ENCODE results near the gene GPATCH1. TPM values are rescaled to one million over a fixed set of nuclear protein-coding genes. Genes with fewer than 3 reads are reported as not detected.
A peak's percentile ranks its signal among the peaks of the same experiment; 100 is the strongest.

GPATCH1 gene
- total RNA-seq, 1 experiment from 2014 or later: 7.8 TPM

DNA sequence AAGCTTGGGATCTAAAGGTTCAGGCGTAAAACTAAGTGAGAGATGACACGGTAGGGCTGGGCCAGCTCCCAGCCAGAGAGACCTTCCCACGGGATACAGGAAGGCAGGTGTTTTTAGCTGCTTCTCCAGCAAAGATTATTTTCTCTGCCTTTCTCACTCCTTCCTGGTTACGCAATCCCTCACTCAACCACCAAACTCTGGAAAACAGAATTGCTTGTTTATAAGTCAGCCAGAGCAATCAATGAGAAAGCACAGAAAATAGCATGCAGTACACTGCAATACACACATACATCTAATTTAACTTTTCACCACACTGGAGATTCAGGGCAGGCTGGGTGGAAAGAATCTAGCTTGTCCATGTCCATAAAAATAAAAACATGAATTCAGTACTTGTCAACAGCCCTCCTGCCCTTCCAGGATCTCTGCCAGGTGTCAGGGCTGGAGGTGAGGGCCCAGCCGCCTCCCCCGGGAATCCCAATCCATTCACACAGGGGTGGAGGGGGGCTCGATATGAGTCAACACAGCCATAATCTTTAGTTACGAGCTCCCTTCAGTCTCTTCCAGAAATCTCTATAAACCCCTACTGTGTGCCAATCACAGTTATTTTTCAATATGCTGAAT lies 28.5 kb upstream of the GPATCH1 start:
- CTCF ChIA-PET: no interaction called here
- H3K27ac ChIP-seq (ENCODE audit: low read depth, low read length): peak overlapping the region; percentile 57
- no peak for DNase-seq (ENCODE audit: low read depth, low spot score)
- H3K9me3 ChIP-seq (ENCODE audit: control insufficient read depth in 1 of 2, insufficient read depth in 1 of 2, low read depth in 1 of 2, low read length in 2 of 2): no peaks in the 10 kb centered on the region
- BruUV-seq (replicated peaks): no TSS peak
- no peaks in the 10 kb centered on the region; the same call in 1 of the 2 replicates for H4K20me1 ChIP-seq (ENCODE audit: insufficient read depth)
- H3K4me2 ChIP-seq (ENCODE audit: low read length): peak overlapping the region; percentile 55
- H3K36me3 ChIP-seq (ENCODE audit: control insufficient read depth in 1 of 2, insufficient read depth in 2 of 2, low read length in 2 of 2): peaks cover 3% of the 10 kb centered on the region in 2 experiments; a peak in 2 of 4 replicates
- no peak for ATAC-seq
- H3K27me3 ChIP-seq (ENCODE audit: insufficient read depth, low read length): no peaks in the 10 kb centered on the region
- no peak for TF ChIP-seq YY1 (IDR thresholded peaks at IDR 0.05; ENCODE audit: extremely low read depth, insufficient replicate concordance, low read depth, low read length)
- TF ChIP-seq CEBPB (IDR thresholded peaks at IDR 0.05; ENCODE audit: low read depth): peak; percentile 98
- H2AFZ ChIP-seq (ENCODE audit: low read depth, low read length, poor library complexity, severe bottlenecking): no peak overlapping the region
- RAD21 ChIA-PET (ENCODE audit: low non-redundant PET in 1 of 2, low total read pairs in 2 of 2, uncharacterized antibody in 2 of 2, unreplicated experiment in 2 of 2): no interaction called here
- H3K79me2 ChIP-seq (ENCODE audit: insufficient read depth, low read length): peaks cover 92% of the 10 kb centered on the region
- H3K4me1 ChIP-seq (ENCODE audit: control insufficient read depth in 1 of 2, insufficient read depth in 2 of 2, low read length in 2 of 2): peaks cover 70 to 89% of the 10 kb centered on the region in 2 experiments
- POLR2A ChIA-PET: interaction anchor here (1.2 to 2.3 kb wide), 3 partner anchors 11 to 13 kb away, joined by 5 to 8 read pairs (median 6); partner anchors contain the start of gene RHPN2
- H3K4me3 ChIP-seq (replicated peaks in 1 of 2; ENCODE audit: low read depth in 1 of 2, low read length in 2 of 2): no peak overlapping the region
- H3K9ac ChIP-seq (ENCODE audit: low read length): peak overlapping the region; percentile 26
- H3K9me2 ChIP-seq (ENCODE audit: insufficient read depth): no peaks in the 10 kb centered on the region
- intact Hi-C loops (cut with micrococcal nuclease): no loop called here

DNA sequence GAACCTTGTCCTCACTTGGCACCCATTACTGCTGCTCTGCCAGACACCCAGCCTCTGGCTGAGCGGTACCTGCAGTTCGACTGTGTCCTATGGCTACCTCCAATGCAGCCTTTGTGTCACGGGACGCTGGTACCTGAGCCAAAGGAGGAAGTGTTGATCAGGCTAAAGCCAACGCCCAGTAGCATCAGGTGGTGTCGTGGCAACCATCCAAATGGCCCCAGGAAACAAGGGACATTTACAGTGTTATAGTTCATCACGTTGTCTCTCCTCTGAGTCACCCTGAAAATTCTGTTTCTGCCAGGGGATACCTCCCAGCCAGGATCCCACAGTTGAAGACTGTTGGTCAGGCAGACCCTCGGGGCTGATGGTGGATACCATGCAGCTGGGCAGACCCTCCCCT lies 26.4 kb upstream of the GPATCH1 start:
- BruUV-seq (replicated peaks): no TSS peak
- peaks cover 52 to 80% of the 10 kb centered on the region in 2 experiments for H3K4me1 ChIP-seq (ENCODE audit: control insufficient read depth in 1 of 2, insufficient read depth in 2 of 2, low read length in 2 of 2)
- peak; percentile 76 for ATAC-seq
- peak overlapping the region; percentile 14 for H3K27ac ChIP-seq (ENCODE audit: low read depth, low read length)
- intact Hi-C loops (cut with micrococcal nuclease): no loop called here
- ChIA-PET CTCF (no interaction called here), RAD21 (ENCODE audit: low non-redundant PET in 1 of 2, low total read pairs in 2 of 2, uncharacterized antibody in 2 of 2, unreplicated experiment in 2 of 2) (no interaction called here), POLR2A (interaction anchor here (0.6 kb wide), 1 partner anchor 110 kb away, joined by 4 read pairs; no protein-coding TSS in a partner anchor)
- H3K27me3 ChIP-seq (ENCODE audit: insufficient read depth, low read length): no peaks in the 10 kb centered on the region
- H3K79me2 ChIP-seq (ENCODE audit: insufficient read depth, low read length): peaks cover 96% of the 10 kb centered on the region
- peak overlapping the region in 1 of 2 experiments; percentile 5; a peak in 1 of 4 replicates for H3K4me3 ChIP-seq (replicated peaks in 1 of 2; ENCODE audit: low read depth in 1 of 2, low read length in 2 of 2)
- H3K9me3 ChIP-seq (ENCODE audit: control insufficient read depth in 1 of 2, insufficient read depth in 1 of 2, low read depth in 1 of 2, low read length in 2 of 2): no peaks in the 10 kb centered on the region
- H3K9me2 ChIP-seq (ENCODE audit: insufficient read depth): no peaks in the 10 kb centered on the region
- H2AFZ ChIP-seq (ENCODE audit: low read depth, low read length, poor library complexity, severe bottlenecking): no peak overlapping the region
- no peaks in the 10 kb centered on the region; the same call in 1 of the 2 replicates for H4K20me1 ChIP-seq (ENCODE audit: insufficient read depth)
- peak overlapping the region; percentile 29 for H3K9ac ChIP-seq (ENCODE audit: low read length)
- peaks cover 3 to 6% of the 10 kb centered on the region in 2 experiments; a peak in 2 of 4 replicates for H3K36me3 ChIP-seq (ENCODE audit: control insufficient read depth in 1 of 2, insufficient read depth in 2 of 2, low read length in 2 of 2)
- H3K4me2 ChIP-seq (ENCODE audit: low read length): peak overlapping the region; percentile 59
- DNase-seq (ENCODE audit: low read depth, low spot score): peak; percentile 74
- TF ChIP-seq YY1 (IDR thresholded peaks at IDR 0.05; ENCODE audit: extremely low read depth, insufficient replicate concordance, low read depth, low read length): no peak
- TF ChIP-seq EZH2 (IDR thresholded peaks at IDR 0.05): no peak
- TF ChIP-seq SP1 (IDR thresholded peaks at IDR 0.05; ENCODE audit: low read depth): peak; percentile 76
- no peak for TF ChIP-seq EGR1 (IDR thresholded peaks at IDR 0.05; ENCODE audit: low read depth)
- TF ChIP-seq TCF7L2 (IDR thresholded peaks at IDR 0.05; ENCODE audit: borderline replicate concordance, extremely low read depth, insufficient read depth, insufficient read length): no peak
- TF ChIP-seq JUND (IDR thresholded peaks at IDR 0.05): peak; percentile 45
- TF ChIP-seq, protein P1, sequence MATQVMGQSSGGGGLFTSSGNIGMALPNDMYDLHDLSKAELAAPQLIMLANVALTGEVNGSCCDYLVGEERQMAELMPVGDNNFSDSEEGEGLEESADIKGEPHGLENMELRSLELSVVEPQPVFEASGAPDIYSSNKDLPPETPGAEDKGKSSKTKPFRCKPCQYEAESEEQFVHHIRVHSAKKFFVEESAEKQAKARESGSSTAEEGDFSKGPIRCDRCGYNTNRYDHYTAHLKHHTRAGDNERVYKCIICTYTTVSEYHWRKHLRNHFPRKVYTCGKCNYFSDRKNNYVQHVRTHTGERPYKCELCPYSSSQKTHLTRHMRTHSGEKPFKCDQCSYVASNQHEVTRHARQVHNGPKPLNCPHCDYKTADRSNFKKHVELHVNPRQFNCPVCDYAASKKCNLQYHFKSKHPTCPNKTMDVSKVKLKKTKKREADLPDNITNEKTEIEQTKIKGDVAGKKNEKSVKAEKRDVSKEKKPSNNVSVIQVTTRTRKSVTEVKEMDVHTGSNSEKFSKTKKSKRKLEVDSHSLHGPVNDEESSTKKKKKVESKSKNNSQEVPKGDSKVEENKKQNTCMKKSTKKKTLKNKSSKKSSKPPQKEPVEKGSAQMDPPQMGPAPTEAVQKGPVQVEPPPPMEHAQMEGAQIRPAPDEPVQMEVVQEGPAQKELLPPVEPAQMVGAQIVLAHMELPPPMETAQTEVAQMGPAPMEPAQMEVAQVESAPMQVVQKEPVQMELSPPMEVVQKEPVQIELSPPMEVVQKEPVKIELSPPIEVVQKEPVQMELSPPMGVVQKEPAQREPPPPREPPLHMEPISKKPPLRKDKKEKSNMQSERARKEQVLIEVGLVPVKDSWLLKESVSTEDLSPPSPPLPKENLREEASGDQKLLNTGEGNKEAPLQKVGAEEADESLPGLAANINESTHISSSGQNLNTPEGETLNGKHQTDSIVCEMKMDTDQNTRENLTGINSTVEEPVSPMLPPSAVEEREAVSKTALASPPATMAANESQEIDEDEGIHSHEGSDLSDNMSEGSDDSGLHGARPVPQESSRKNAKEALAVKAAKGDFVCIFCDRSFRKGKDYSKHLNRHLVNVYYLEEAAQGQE (IDR thresholded peaks at IDR 0.05; ENCODE audit: low read depth): no peak
- peak; percentile 60; the same call in 1 of the 2 replicates for TF ChIP-seq POLR2AphosphoS5 (IDR thresholded peaks at IDR 0.05; ENCODE audit: low read depth, low read length)
- TF ChIP-seq, protein P2, sequence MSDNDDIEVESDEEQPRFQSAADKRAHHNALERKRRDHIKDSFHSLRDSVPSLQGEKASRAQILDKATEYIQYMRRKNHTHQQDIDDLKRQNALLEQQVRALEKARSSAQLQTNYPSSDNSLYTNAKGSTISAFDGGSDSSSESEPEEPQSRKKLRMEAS (IDR thresholded peaks at IDR 0.05): peak; percentile 45; the same call in 1 of the 2 replicates
- TF ChIP-seq EZH2phosphoT487 (IDR thresholded peaks at IDR 0.05; ENCODE audit: borderline replicate concordance): no peak
- TF ChIP-seq, protein P3, sequence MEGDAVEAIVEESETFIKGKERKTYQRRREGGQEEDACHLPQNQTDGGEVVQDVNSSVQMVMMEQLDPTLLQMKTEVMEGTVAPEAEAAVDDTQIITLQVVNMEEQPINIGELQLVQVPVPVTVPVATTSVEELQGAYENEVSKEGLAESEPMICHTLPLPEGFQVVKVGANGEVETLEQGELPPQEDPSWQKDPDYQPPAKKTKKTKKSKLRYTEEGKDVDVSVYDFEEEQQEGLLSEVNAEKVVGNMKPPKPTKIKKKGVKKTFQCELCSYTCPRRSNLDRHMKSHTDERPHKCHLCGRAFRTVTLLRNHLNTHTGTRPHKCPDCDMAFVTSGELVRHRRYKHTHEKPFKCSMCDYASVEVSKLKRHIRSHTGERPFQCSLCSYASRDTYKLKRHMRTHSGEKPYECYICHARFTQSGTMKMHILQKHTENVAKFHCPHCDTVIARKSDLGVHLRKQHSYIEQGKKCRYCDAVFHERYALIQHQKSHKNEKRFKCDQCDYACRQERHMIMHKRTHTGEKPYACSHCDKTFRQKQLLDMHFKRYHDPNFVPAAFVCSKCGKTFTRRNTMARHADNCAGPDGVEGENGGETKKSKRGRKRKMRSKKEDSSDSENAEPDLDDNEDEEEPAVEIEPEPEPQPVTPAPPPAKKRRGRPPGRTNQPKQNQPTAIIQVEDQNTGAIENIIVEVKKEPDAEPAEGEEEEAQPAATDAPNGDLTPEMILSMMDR (IDR thresholded peaks at IDR 0.05 in 2 of 3, conservative IDR thresholded peaks at IDR 0.05 in 1 of 3; ENCODE audit: borderline replicate concordance in 1 of 3, insufficient read depth in 1 of 3, low read depth in 2 of 3, low read length in 2 of 3): no peak
- no peak for TF ChIP-seq POLR2A (IDR thresholded peaks at IDR 0.05; ENCODE audit: borderline replicate concordance, extremely low read depth, insufficient read depth, insufficient read length)
- TF ChIP-seq FOSL1 (IDR thresholded peaks at IDR 0.05; ENCODE audit: low read depth): 0 out of 2 replicates have a peak, but pooled peaks have one; percentile 7
